Neural cell (in vitro differentiated cells): ENCODE measurements around the gene TMCC1. TPM values are rescaled to one million over a fixed set of nuclear protein-coding genes. Genes with fewer than 3 reads are reported as not detected.

Experiments used
- H2AFZ ChIP-seq: fragments of 200-600, 300-800 bp; sonication (generic), shearing (Covaris generic); 2 replicates; pipeline ENCODE4 v1.6.0; 2014; ENCODE audit warnings: low read depth, mild to moderate bottlenecking, antibody characterized with exemption, low read length, moderate library complexity
- H3F3A ChIP-seq: fragments of 200-600 bp; shearing (Covaris generic); 2 replicates; pipeline ENCODE4 v1.6.1; 2016; ENCODE audit warnings: mild to moderate bottlenecking, moderate library complexity, mixed read lengths, antibody characterized with exemption, low read length; ENCODE audit not compliant: insufficient read depth, poor library complexity, severe bottlenecking
- H3K27ac ChIP-seq: fragments of 200-600, 300-800 bp; sonication (generic), shearing (Covaris generic); 2 replicates; pipeline ENCODE4 v1.5.1; 2014; ENCODE audit warnings: mild to moderate bottlenecking, low read length, moderate library complexity
- H3K27me3 ChIP-seq: fragments of 300-800, 200-600 bp; sonication (generic), shearing (Covaris generic); 2 replicates; pipeline ENCODE4 v1.6.0; 2014; ENCODE audit warnings: mild to moderate bottlenecking, low read depth, low read length, moderate library complexity; ENCODE audit not compliant: insufficient read depth
- H3K36me3 ChIP-seq: fragments of 300-800, 200-600 bp; sonication (generic), shearing (Covaris generic); 2 replicates; pipeline ENCODE4 v1.5.1; 2014; ENCODE audit warnings: mild to moderate bottlenecking, antibody characterized with exemption, low read length, moderate library complexity; ENCODE audit not compliant: insufficient read depth
- H3K4me2 ChIP-seq: fragments of 300-800, 200-600 bp; sonication (generic), shearing (Covaris generic); 2 replicates; pipeline ENCODE4 v1.6.0; 2014; ENCODE audit warnings: mild to moderate bottlenecking, low read length
- H3K4me3 ChIP-seq: fragments of 300-800, 200-600 bp; sonication (generic), shearing (Covaris generic); 2 replicates; pipeline ENCODE4 v1.5.1; 2014; ENCODE audit warnings: mild to moderate bottlenecking, low read length, moderate library complexity
- H3K79me2 ChIP-seq: fragments of 200-600 bp; shearing (Covaris generic); replicated peaks from 2 replicates; pipeline ENCODE4 v1.6.0; 2014; ENCODE audit warnings: mild to moderate bottlenecking, low read length, moderate library complexity; ENCODE audit not compliant: insufficient read depth
- H3K9ac ChIP-seq: fragments of 300-800, 200-600 bp; sonication (generic), shearing (Covaris generic); 2 replicates; pipeline ENCODE4 v1.6.1; 2016; ENCODE audit warnings: mild to moderate bottlenecking, low read length, mixed read lengths
- H3K9me2 ChIP-seq: fragments of 200-600 bp; shearing (Covaris generic); 2 replicates; pipeline ENCODE4 v1.6.1; 2016; ENCODE audit warnings: mild to moderate bottlenecking, low read length, mixed read lengths; ENCODE audit not compliant: insufficient read depth
- H3K9me3 ChIP-seq: fragments of 200-600, 300-800 bp; sonication (generic), shearing (Covaris generic); 2 replicates; pipeline ENCODE4 v1.6.1; 2016; ENCODE audit warnings: mild to moderate bottlenecking, mixed run types, low read length, moderate library complexity, mixed read lengths
- H4K20me1 ChIP-seq: fragments of 200-600 bp; shearing (Covaris generic); 2 replicates; pipeline ENCODE4 v1.6.1; 2016; ENCODE audit warnings: mild to moderate bottlenecking, mixed run types; ENCODE audit not compliant: insufficient read depth
- EP300 ChIP-seq: fragments of 450-650 bp; conservative IDR thresholded peaks from 2 replicates; pipeline ENCODE4 v1.6.1; 2014; ENCODE audit warnings: antibody characterized with exemption, mild to moderate bottlenecking, moderate library complexity; ENCODE audit not compliant: poor library complexity, severe bottlenecking
- EZH2 ChIP-seq: fragments of 200-600, 300-800 bp; shearing (Covaris generic), sonication (generic); IDR thresholded peaks from 2 replicates; pipeline ENCODE4 v1.6.1; 2014; ENCODE audit warnings: antibody characterized with exemption, low read length, borderline replicate concordance, mild to moderate bottlenecking; ENCODE audit not compliant: insufficient read depth, poor library complexity, severe bottlenecking
- MXI1 ChIP-seq: fragments of 450-650 bp; conservative IDR thresholded peaks from 2 replicates; pipeline ENCODE4 v1.6.1; 2014; ENCODE audit warnings: antibody characterized with exemption, mild to moderate bottlenecking; ENCODE audit not compliant: poor library complexity, severe bottlenecking
- POLR2AphosphoS5 ChIP-seq: IDR thresholded peaks from 2 replicates; pipeline ENCODE4 v1.6.1; 2012
- RAD21 ChIP-seq: fragments of 450-650 bp; conservative IDR thresholded peaks from 2 replicates; pipeline ENCODE4 v1.6.1; 2014; ENCODE audit warnings: antibody characterized with exemption, mild to moderate bottlenecking, moderate library complexity
- SMC3 ChIP-seq: fragments of 450-650 bp; conservative IDR thresholded peaks from 2 replicates; pipeline ENCODE4 v1.6.1; 2014; ENCODE audit warnings: antibody characterized with exemption, mild to moderate bottlenecking, moderate library complexity; ENCODE audit not compliant: poor library complexity
- TAF1 ChIP-seq: IDR thresholded peaks from 2 replicates; pipeline ENCODE4 v1.6.1; 2012; ENCODE audit warnings: low read depth
- polyA plus RNA-seq: library from polyadenylated mRNA; depleted of rRNA; stranded (reverse); fragments of >200 nt; gene quantifications from 2 replicates; pipeline ENCODE4 v1.2.3, GENCODE V29; 2014
- TF ChIP-seq, protein P1 (sequence below): fragments of 450-650 bp; IDR thresholded peaks from 2 replicates; pipeline ENCODE4 v1.5.1; 2014; ENCODE audit warnings: antibody characterized with exemption, mild to moderate bottlenecking, moderate library complexity; ENCODE audit not compliant: poor library complexity, severe bottlenecking
- TF ChIP-seq, protein P2 (sequence below): IDR thresholded peaks from 2 replicates; pipeline ENCODE4 v1.6.1; 2012; ENCODE audit warnings: borderline replicate concordance

TMCC1 gene
- polyA plus RNA-seq, 1 donor from 2014 or later, result 25.0 TPM

- TF ChIP-seq, protein P1, sequence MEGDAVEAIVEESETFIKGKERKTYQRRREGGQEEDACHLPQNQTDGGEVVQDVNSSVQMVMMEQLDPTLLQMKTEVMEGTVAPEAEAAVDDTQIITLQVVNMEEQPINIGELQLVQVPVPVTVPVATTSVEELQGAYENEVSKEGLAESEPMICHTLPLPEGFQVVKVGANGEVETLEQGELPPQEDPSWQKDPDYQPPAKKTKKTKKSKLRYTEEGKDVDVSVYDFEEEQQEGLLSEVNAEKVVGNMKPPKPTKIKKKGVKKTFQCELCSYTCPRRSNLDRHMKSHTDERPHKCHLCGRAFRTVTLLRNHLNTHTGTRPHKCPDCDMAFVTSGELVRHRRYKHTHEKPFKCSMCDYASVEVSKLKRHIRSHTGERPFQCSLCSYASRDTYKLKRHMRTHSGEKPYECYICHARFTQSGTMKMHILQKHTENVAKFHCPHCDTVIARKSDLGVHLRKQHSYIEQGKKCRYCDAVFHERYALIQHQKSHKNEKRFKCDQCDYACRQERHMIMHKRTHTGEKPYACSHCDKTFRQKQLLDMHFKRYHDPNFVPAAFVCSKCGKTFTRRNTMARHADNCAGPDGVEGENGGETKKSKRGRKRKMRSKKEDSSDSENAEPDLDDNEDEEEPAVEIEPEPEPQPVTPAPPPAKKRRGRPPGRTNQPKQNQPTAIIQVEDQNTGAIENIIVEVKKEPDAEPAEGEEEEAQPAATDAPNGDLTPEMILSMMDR, result no peak
- TF ChIP-seq MXI1, result no peak
- TF ChIP-seq, protein P2, sequence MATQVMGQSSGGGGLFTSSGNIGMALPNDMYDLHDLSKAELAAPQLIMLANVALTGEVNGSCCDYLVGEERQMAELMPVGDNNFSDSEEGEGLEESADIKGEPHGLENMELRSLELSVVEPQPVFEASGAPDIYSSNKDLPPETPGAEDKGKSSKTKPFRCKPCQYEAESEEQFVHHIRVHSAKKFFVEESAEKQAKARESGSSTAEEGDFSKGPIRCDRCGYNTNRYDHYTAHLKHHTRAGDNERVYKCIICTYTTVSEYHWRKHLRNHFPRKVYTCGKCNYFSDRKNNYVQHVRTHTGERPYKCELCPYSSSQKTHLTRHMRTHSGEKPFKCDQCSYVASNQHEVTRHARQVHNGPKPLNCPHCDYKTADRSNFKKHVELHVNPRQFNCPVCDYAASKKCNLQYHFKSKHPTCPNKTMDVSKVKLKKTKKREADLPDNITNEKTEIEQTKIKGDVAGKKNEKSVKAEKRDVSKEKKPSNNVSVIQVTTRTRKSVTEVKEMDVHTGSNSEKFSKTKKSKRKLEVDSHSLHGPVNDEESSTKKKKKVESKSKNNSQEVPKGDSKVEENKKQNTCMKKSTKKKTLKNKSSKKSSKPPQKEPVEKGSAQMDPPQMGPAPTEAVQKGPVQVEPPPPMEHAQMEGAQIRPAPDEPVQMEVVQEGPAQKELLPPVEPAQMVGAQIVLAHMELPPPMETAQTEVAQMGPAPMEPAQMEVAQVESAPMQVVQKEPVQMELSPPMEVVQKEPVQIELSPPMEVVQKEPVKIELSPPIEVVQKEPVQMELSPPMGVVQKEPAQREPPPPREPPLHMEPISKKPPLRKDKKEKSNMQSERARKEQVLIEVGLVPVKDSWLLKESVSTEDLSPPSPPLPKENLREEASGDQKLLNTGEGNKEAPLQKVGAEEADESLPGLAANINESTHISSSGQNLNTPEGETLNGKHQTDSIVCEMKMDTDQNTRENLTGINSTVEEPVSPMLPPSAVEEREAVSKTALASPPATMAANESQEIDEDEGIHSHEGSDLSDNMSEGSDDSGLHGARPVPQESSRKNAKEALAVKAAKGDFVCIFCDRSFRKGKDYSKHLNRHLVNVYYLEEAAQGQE, result no peak
- TF ChIP-seq EZH2, result no peak
- no peak for TF ChIP-seq EP300
- no peak for TF ChIP-seq RAD21
- no peak for TF ChIP-seq SMC3
- no peak for TF ChIP-seq POLR2AphosphoS5
- TF ChIP-seq TAF1, result no peak
- Histone ChIP-seq H3K9me3 (no peaks in the 10 kb centered on the region), H3K9me2 (no peaks in the 10 kb centered on the region), H2AFZ (no peak overlapping the region), H3K27ac (no peak overlapping the region), H3K9ac (no peak overlapping the region), H3K4me3 (no peak overlapping the region), H3K27me3 (peaks cover 10% of the 10 kb centered on the region), H4K20me1 (no peaks in the 10 kb centered on the region), H3K4me2 (no peak overlapping the region), H3K36me3 (no peaks in the 10 kb centered on the region), H3K79me2 (no peaks in the 10 kb centered on the region), H3F3A (no peaks in the 10 kb centered on the region)
These were observed 294.4 kb downstream of the TMCC1 start for GRCh38 chr3:129599073-129599472.

DNA sequence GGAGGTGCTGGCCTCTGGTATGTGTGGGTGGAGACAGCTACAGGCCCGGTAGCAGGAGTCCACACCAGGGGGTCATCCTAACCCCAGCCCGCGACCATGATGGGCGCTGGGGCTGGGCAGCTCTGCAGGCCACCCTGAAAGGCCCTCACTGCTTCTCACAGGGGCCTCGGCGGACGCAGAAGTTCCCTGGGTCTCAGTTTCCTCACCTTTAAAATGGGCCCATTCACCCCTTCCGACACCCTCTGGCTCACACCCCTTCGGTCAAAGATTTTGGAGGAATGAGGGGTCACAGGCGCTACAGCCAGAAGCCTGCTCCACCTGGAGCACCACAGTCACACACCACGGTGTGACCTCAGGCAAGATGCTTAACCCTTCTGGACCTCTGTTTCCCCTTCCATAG, 295.0 kb downstream of the TMCC1 start:
- Histone ChIP-seq H3K9ac (no peak overlapping the region), H3K36me3 (no peaks in the 10 kb centered on the region), H3K27ac (no peak overlapping the region), H3K79me2 (no peaks in the 10 kb centered on the region), H3K9me2 (no peaks in the 10 kb centered on the region), H4K20me1 (no peaks in the 10 kb centered on the region), H3K27me3 (peaks cover 5% of the 10 kb centered on the region), H3K9me3 (no peaks in the 10 kb centered on the region), H3K4me3 (no peak overlapping the region), H3K4me2 (no peak overlapping the region), H2AFZ (no peak overlapping the region), H3F3A (no peaks in the 10 kb centered on the region)
- TF ChIP-seq MXI1 (no peak), EP300 (no peak), POLR2AphosphoS5 (no peak)
- TF ChIP-seq, protein P1, result no peak
